ENCODE measurements around the gene MT1X.
A peak's percentile ranks its signal among the peaks of the same experiment; 100 is the strongest.
"Not testable (repeated sequence)": the region's sequence is repeated elsewhere in the genome, so short reads cannot be mapped to it uniquely, and the experiment has no call there.

MT1X gene

DNA sequence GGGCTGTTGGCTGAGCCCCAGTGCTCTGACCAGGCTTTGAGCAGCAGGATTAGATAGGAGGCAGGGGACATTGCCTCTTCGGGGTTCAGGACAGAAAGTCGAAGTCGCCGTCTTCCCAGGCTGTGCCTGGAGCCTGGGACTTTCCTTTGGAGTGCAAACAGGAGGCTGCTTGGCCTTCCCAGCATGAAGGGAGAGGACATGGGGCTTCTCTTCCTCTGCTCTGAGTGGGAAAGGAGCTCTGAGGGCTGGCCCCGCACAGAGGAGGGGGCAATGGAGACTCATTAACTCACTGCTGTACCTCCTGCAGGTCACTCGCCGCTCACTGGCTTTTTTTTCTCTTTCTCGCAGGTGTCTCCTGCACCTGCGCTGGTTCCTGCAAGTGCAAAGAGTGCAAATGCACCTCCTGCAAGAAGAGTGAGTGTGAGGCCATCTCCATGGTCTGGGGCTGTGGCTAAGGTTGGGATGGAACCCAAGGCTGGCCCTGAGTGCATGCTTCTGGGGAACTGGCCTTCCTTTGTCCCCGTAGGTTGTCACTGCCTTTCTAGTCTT, 23.9 kb upstream of the MT1X start:
- Histone ChIP-seq H3K36me3 (ENCODE audit: insufficient read depth, low read length) (no peaks in the 10 kb centered on the region), H3K27me3 (ENCODE audit: insufficient read depth, low read length, poor library complexity, severe bottlenecking) (no peaks in the 10 kb centered on the region), H2AFZ (ENCODE audit: low read length) (peak overlapping the region; percentile 95), H3K4me3 (ENCODE audit: low read length, poor library complexity, severe bottlenecking) (peak overlapping the region; percentile 78), H3K9me3 (ENCODE audit: insufficient read depth, low read depth, low read length) (no peaks in the 10 kb centered on the region), H3K79me2 (ENCODE audit: insufficient read depth, low read length) (no peaks in the 10 kb centered on the region), H3K4me1 (ENCODE audit: insufficient read depth, low read length, poor library complexity, severe bottlenecking) (peaks cover 11% of the 10 kb centered on the region), H3K4me2 (ENCODE audit: low read depth, low read length, poor library complexity, severe bottlenecking) (peak overlapping the region; percentile 86), H3F3A (ENCODE audit: low read depth) (no peaks in the 10 kb centered on the region), H4K20me1 (ENCODE audit: insufficient read depth, low read length, poor library complexity, severe bottlenecking) (no peaks in the 10 kb centered on the region), H3K9ac (ENCODE audit: low read depth, low read length, poor library complexity, severe bottlenecking) (peak overlapping the region; percentile 57), H3K9me2 (replicated peaks; ENCODE audit: low read depth, low read length) (no peaks in the 10 kb centered on the region)
- no peak for TF ChIP-seq EZH2phosphoT487 (IDR thresholded peaks at IDR 0.05; ENCODE audit: borderline replicate concordance)
- TF ChIP-seq, protein P1, sequence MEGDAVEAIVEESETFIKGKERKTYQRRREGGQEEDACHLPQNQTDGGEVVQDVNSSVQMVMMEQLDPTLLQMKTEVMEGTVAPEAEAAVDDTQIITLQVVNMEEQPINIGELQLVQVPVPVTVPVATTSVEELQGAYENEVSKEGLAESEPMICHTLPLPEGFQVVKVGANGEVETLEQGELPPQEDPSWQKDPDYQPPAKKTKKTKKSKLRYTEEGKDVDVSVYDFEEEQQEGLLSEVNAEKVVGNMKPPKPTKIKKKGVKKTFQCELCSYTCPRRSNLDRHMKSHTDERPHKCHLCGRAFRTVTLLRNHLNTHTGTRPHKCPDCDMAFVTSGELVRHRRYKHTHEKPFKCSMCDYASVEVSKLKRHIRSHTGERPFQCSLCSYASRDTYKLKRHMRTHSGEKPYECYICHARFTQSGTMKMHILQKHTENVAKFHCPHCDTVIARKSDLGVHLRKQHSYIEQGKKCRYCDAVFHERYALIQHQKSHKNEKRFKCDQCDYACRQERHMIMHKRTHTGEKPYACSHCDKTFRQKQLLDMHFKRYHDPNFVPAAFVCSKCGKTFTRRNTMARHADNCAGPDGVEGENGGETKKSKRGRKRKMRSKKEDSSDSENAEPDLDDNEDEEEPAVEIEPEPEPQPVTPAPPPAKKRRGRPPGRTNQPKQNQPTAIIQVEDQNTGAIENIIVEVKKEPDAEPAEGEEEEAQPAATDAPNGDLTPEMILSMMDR (conservative IDR thresholded peaks at IDR 0.05; ENCODE audit: low read length) = no peak

DNA sequence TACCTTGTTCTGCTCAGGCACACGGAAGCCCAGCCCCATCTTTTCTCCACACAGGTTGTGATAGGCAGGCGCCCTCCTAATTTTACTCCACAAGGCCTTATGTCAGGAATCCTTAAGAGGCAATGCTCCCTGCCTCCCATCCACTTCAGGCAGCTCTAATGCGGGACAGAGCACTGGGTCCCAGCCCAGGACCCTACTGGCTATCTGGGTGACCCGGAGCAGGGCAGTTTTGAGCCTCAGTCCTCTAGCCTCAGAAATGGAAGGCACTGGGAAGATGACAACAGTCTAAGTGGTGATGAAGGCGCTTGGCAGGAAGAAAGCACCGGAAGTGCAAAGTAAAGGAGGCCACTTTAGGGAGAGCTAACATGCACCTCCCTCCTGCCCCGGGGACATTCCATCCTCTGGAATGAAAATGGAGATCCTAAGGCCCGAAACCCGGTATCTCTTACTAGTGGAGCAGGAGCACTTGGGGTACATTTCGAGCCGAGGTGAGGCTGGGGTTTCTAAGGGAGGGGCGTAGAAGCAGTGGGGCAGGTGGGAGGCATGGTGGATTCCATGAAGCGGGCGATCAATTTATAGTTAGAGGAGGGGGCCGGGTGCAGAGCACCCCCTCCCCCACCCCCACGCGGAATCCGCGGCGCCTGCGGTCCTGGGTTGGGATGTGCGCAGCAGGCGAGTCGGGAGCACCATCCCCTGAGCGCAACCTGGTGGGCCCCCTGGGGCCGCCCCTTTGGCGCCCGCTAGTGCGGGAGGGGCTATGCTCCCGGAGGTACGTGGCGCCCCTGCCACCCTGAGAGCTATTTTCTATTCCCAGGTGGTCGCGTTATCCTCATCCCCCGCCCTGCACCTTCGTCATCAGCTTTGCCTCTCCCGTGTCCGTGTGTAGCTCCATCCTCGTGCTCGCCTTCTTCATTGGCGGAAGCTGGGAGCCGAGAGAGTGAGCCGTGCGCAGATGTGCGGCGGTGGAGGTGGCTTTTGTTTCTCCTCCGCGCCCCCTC, 19.6 kb upstream of the MT1X start:
- no peaks in the 10 kb centered on the region for H4K20me1 ChIP-seq (ENCODE audit: insufficient read depth, low read length, poor library complexity, severe bottlenecking)
- no peak overlapping the region; the same call in 1 of the 2 replicates for H2AFZ ChIP-seq (ENCODE audit: low read length)
- H3K36me3 ChIP-seq (ENCODE audit: insufficient read depth, low read length) = no peaks in the 10 kb centered on the region
- TF ChIP-seq, protein P1 (conservative IDR thresholded peaks at IDR 0.05; ENCODE audit: low read length) = no peak
- no peak for TF ChIP-seq EZH2phosphoT487 (IDR thresholded peaks at IDR 0.05; ENCODE audit: borderline replicate concordance)
- no peaks in the 10 kb centered on the region for H3K79me2 ChIP-seq (ENCODE audit: insufficient read depth, low read length)
- H3K27me3 ChIP-seq (ENCODE audit: insufficient read depth, low read length, poor library complexity, severe bottlenecking) = no peaks in the 10 kb centered on the region
- H3K9me2 ChIP-seq (replicated peaks; ENCODE audit: low read depth, low read length) = no peaks in the 10 kb centered on the region
- no peaks in the 10 kb centered on the region for H3F3A ChIP-seq (ENCODE audit: low read depth)
- peaks cover 7% of the 10 kb centered on the region for H3K4me1 ChIP-seq (ENCODE audit: insufficient read depth, low read length, poor library complexity, severe bottlenecking)
- H3K4me3 ChIP-seq (ENCODE audit: low read length, poor library complexity, severe bottlenecking) = peak overlapping the region; percentile 38
- peak overlapping the region; percentile 45 for H3K4me2 ChIP-seq (ENCODE audit: low read depth, low read length, poor library complexity, severe bottlenecking)
- no peaks in the 10 kb centered on the region for H3K9me3 ChIP-seq (ENCODE audit: insufficient read depth, low read depth, low read length)
- no peak overlapping the region for H3K9ac ChIP-seq (ENCODE audit: low read depth, low read length, poor library complexity, severe bottlenecking)

DNA sequence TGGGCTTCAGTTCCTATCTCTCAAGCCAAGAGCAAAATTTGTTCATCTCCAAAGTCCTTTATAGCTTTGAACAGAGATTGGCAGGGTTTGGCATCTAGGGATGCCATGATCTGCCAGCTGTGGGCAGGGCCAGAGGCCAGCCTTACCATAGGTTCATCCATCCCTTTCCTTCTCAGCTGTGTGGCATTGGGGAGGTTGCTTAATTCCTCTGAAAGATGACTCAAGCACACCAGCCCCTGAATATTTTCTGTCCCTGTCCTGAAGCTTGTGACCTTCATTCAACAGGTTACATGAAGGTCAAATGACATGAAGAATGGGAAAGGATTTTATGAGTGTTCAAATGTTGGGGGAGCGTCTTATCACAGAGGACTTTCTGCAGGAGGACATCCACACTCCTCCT, 17.8 kb upstream of the MT1X start:
- Histone ChIP-seq H2AFZ (ENCODE audit: low read length) (no peak overlapping the region), H4K20me1 (ENCODE audit: insufficient read depth, low read length, poor library complexity, severe bottlenecking) (no peaks in the 10 kb centered on the region), H3K9me2 (replicated peaks; ENCODE audit: low read depth, low read length) (no peaks in the 10 kb centered on the region), H3K4me3 (ENCODE audit: low read length, poor library complexity, severe bottlenecking) (no peak overlapping the region), H3K36me3 (ENCODE audit: insufficient read depth, low read length) (no peaks in the 10 kb centered on the region), H3K79me2 (ENCODE audit: insufficient read depth, low read length) (no peaks in the 10 kb centered on the region), H3K4me1 (ENCODE audit: insufficient read depth, low read length, poor library complexity, severe bottlenecking) (no peaks in the 10 kb centered on the region), H3K9me3 (ENCODE audit: insufficient read depth, low read depth, low read length) (no peaks in the 10 kb centered on the region), H3F3A (ENCODE audit: low read depth) (no peaks in the 10 kb centered on the region), H3K4me2 (ENCODE audit: low read depth, low read length, poor library complexity, severe bottlenecking) (no peak overlapping the region), H3K27me3 (ENCODE audit: insufficient read depth, low read length, poor library complexity, severe bottlenecking) (no peaks in the 10 kb centered on the region), H3K9ac (ENCODE audit: low read depth, low read length, poor library complexity, severe bottlenecking) (no peak overlapping the region)
- TF ChIP-seq, protein P1 (conservative IDR thresholded peaks at IDR 0.05; ENCODE audit: low read length) = no peak
- no peak for TF ChIP-seq EZH2phosphoT487 (IDR thresholded peaks at IDR 0.05; ENCODE audit: borderline replicate concordance)

DNA sequence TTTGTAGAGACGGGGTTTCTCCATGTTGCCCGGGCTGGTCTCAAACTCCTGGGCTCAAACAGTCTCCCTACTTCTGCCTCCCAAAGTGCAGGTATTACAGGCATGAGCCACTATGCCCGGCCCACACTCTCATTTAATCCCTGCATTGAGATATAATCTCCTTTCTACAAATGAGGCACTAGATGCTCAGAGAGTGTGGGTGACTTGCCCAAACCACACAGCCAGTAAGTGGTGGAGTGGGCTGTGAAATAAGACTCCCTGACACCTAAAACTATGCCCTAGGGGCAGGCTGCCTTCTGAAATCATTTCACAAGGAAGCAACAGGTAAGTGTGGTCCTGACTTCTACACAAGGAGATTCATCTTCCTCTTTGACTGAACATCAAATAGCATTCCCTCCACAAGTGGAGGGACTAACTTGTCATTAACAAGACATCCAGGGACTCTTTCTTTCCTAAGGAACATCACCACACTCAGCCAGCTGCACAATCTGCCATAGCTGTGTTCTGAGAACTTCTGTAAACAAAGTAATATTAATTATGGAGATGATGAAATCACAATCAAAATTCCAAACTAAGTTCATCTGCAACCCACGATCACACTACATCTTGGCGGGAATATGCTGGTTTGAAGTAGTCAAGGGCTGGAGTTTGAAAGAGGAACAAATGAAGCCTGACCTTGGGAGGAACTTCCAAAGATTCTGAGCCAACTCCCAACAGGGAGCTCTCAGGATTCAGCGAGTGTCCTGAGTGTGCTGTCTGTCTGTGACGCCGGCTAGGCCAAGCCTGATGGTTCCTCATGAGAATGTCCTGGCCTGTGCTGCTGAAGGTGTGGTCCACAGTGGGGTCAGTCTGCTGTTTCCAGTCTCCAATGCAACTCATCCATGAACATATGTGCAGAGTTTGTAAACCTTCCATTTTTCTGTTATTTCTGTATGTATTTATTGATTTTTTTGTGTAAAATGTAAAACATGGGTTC, 16.7 kb upstream of the MT1X start:
- H3K9ac ChIP-seq (ENCODE audit: low read depth, low read length, poor library complexity, severe bottlenecking); H4K20me1 ChIP-seq (ENCODE audit: insufficient read depth, low read length, poor library complexity, severe bottlenecking); H3K79me2 ChIP-seq (ENCODE audit: insufficient read depth, low read length); H3K9me3 ChIP-seq (ENCODE audit: insufficient read depth, low read depth, low read length); H3K4me1 ChIP-seq (ENCODE audit: insufficient read depth, low read length, poor library complexity, severe bottlenecking); H3K4me3 ChIP-seq (ENCODE audit: low read length, poor library complexity, severe bottlenecking); H3K27me3 ChIP-seq (ENCODE audit: insufficient read depth, low read length, poor library complexity, severe bottlenecking); H3K9me2 ChIP-seq (replicated peaks; ENCODE audit: low read depth, low read length); H3K36me3 ChIP-seq (ENCODE audit: insufficient read depth, low read length); H3K4me2 ChIP-seq (ENCODE audit: low read depth, low read length, poor library complexity, severe bottlenecking); H3F3A ChIP-seq (ENCODE audit: low read depth); H2AFZ ChIP-seq (ENCODE audit: low read length): not testable (repeated sequence)
